ENCODE results near the gene DIAPH3. TPM values are rescaled to one million over a fixed set of nuclear protein-coding genes. Genes with fewer than 3 reads are reported as not detected.

DIAPH3 gene
- total RNA-seq, 1 experiment from 2014 or later: 11.4 TPM

- Mint-ChIP-seq H3K27ac (ENCODE audit: unreplicated experiment) (no peak overlapping the region), H3K9me3 (ENCODE audit: low read depth, unreplicated experiment) (no peaks in the 10 kb centered on the region), H3K36me3 (ENCODE audit: insufficient read depth, unreplicated experiment) (no peaks in the 10 kb centered on the region), H3K4me3 (ENCODE audit: low read depth, unreplicated experiment) (no peak overlapping the region), H3K4me1 (ENCODE audit: low read depth, unreplicated experiment) (no peaks in the 10 kb centered on the region), H3K27me3 (ENCODE audit: unreplicated experiment) (no peaks in the 10 kb centered on the region)
- DNase-seq: no peak
- no TSS peak for BruUV-seq (replicated peaks)
- intact Hi-C loops (cut with micrococcal nuclease; ENCODE audit: unreplicated experiment): no loop called here
- TF ChIP-seq, protein P1, sequence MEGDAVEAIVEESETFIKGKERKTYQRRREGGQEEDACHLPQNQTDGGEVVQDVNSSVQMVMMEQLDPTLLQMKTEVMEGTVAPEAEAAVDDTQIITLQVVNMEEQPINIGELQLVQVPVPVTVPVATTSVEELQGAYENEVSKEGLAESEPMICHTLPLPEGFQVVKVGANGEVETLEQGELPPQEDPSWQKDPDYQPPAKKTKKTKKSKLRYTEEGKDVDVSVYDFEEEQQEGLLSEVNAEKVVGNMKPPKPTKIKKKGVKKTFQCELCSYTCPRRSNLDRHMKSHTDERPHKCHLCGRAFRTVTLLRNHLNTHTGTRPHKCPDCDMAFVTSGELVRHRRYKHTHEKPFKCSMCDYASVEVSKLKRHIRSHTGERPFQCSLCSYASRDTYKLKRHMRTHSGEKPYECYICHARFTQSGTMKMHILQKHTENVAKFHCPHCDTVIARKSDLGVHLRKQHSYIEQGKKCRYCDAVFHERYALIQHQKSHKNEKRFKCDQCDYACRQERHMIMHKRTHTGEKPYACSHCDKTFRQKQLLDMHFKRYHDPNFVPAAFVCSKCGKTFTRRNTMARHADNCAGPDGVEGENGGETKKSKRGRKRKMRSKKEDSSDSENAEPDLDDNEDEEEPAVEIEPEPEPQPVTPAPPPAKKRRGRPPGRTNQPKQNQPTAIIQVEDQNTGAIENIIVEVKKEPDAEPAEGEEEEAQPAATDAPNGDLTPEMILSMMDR (IDR thresholded peaks at IDR 0.05; ENCODE audit: unreplicated experiment): no peak
- CTCF ChIA-PET: no interaction called here
These were observed 127.9 kb downstream of the DIAPH3 start for GRCh38 chr13:60035874-60036273.

GRCh38 chr13:60032851-60033250 lies 130.9 kb downstream of the DIAPH3 start:
- H3K27me3 Mint-ChIP-seq (ENCODE audit: unreplicated experiment): no peaks in the 10 kb centered on the region
- no peak overlapping the region for H3K27ac Mint-ChIP-seq (ENCODE audit: unreplicated experiment)
- no peaks in the 10 kb centered on the region for H3K36me3 Mint-ChIP-seq (ENCODE audit: insufficient read depth, unreplicated experiment)
- BruUV-seq (replicated peaks): no TSS peak
- no peak for DNase-seq
- no peak overlapping the region for H3K4me3 Mint-ChIP-seq (ENCODE audit: low read depth, unreplicated experiment)
- intact Hi-C loops (cut with micrococcal nuclease; ENCODE audit: unreplicated experiment): no loop called here
- CTCF ChIA-PET: no interaction called here
- no peaks in the 10 kb centered on the region for H3K9me3 Mint-ChIP-seq (ENCODE audit: low read depth, unreplicated experiment)
- TF ChIP-seq, protein P1 (IDR thresholded peaks at IDR 0.05; ENCODE audit: unreplicated experiment): no peak
- no peaks in the 10 kb centered on the region for H3K4me1 Mint-ChIP-seq (ENCODE audit: low read depth, unreplicated experiment)

DNA sequence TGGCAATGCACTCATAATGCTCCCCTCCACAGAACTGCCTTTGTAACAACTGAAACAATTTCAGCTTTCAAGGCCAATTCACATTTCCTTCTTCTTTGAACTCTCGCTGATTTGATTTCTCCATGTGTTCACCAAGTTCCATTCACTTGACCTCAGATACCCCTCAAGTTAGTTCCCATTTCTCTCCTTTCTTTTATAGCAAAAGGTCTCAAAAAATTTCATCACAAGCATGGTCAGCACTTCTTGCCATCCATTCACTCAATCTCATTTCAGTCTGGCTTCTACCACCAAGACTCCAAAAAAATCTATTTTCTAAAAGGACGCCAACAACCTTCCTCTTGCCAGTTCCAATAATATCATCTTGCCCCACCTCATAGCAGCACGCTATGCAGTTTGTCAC lies 135.7 kb downstream of the DIAPH3 start:
- no peaks in the 10 kb centered on the region for H3K36me3 Mint-ChIP-seq (ENCODE audit: insufficient read depth, unreplicated experiment)
- CTCF ChIA-PET: no interaction called here
- H3K4me1 Mint-ChIP-seq (ENCODE audit: low read depth, unreplicated experiment): no peaks in the 10 kb centered on the region
- no peaks in the 10 kb centered on the region for H3K9me3 Mint-ChIP-seq (ENCODE audit: low read depth, unreplicated experiment)
- no peak overlapping the region for H3K27ac Mint-ChIP-seq (ENCODE audit: unreplicated experiment)
- H3K4me3 Mint-ChIP-seq (ENCODE audit: low read depth, unreplicated experiment): no peak overlapping the region
- no TSS peak for BruUV-seq (replicated peaks)
- H3K27me3 Mint-ChIP-seq (ENCODE audit: unreplicated experiment): no peaks in the 10 kb centered on the region
- intact Hi-C loops (cut with micrococcal nuclease; ENCODE audit: unreplicated experiment): no loop called here
- TF ChIP-seq, protein P1 (IDR thresholded peaks at IDR 0.05; ENCODE audit: unreplicated experiment): no peak
- no peak for DNase-seq

- no peaks in the 10 kb centered on the region for H3K9me3 Mint-ChIP-seq (ENCODE audit: low read depth, unreplicated experiment)
- CTCF ChIA-PET: no interaction called here
These were observed 137.4 kb downstream of the DIAPH3 start for GRCh38 chr13:60026286-60026685.

More at GRCh38 chr13:60026286-60026685, 137.4 kb downstream of the DIAPH3 start:
- no peak overlapping the region for H3K27ac Mint-ChIP-seq (ENCODE audit: unreplicated experiment)
- H3K4me1 Mint-ChIP-seq (ENCODE audit: low read depth, unreplicated experiment): no peaks in the 10 kb centered on the region
- no peak overlapping the region for H3K4me3 Mint-ChIP-seq (ENCODE audit: low read depth, unreplicated experiment)
- TF ChIP-seq, protein P1 (IDR thresholded peaks at IDR 0.05; ENCODE audit: unreplicated experiment): no peak
- intact Hi-C loops (cut with micrococcal nuclease; ENCODE audit: unreplicated experiment): no loop called here
- no peak for DNase-seq
- H3K27me3 Mint-ChIP-seq (ENCODE audit: unreplicated experiment): no peaks in the 10 kb centered on the region
- no TSS peak for BruUV-seq (replicated peaks)
- H3K36me3 Mint-ChIP-seq (ENCODE audit: insufficient read depth, unreplicated experiment): no peaks in the 10 kb centered on the region

All from Calu3 (cell line).